HFFc6 (cell line): Measurements from ENCODE around the gene CFAP57. TPM values are rescaled to one million over a fixed set of nuclear protein-coding genes. Genes with fewer than 3 reads are reported as not detected.

Experiments used
- DNase-seq: peaks from one replicate; pipeline ENCODE4 v3.0.0-alpha.2; 2018
- H3K27ac Mint-ChIP-seq: 2 replicates; pipeline ENCODE4 v1.8.0; 2020; ENCODE audit warnings: mild to moderate bottlenecking, mixed read lengths
- H3K27me3 Mint-ChIP-seq: 2 replicates; pipeline ENCODE4 v1.8.0; 2021; ENCODE audit warnings: mild to moderate bottlenecking, moderate library complexity, mixed read lengths; ENCODE audit not compliant: insufficient read depth
- H3K36me3 Mint-ChIP-seq: 2 replicates; pipeline ENCODE4 v1.8.0; 2021; ENCODE audit warnings: low read depth, mixed read lengths
- H3K4me1 Mint-ChIP-seq: 2 replicates; pipeline ENCODE4 v1.8.0; 2020; ENCODE audit warnings: low read depth, mixed read lengths
- H3K4me3 Mint-ChIP-seq: 2 replicates; pipeline ENCODE4 v1.8.0; 2020; ENCODE audit warnings: mild to moderate bottlenecking, moderate library complexity, mixed read lengths
- H3K9me3 Mint-ChIP-seq: 2 replicates; pipeline ENCODE4 v1.8.0; 2020; ENCODE audit warnings: mild to moderate bottlenecking, mixed read lengths
- total RNA-seq, 6 experiments: library from RNA; stranded (reverse); fragmentation: NEBNext Ultra II Directional; extraction: Animal tissue kit (Norgen Biotek cat#: 25700); gene quantifications; 2 replicates in 1 of 6; 3 replicates in 5 of 6; pipeline ENCODE4 v1.2.3, GENCODE V29; 2021
- TF ChIP-seq, protein P1 (sequence below): fragments of 200-600 bp; sonication (generic); IDR thresholded peaks from 2 replicates; pipeline ENCODE4 v1.5.0; 2021; ENCODE audit warnings: antibody characterized with exemption, mild to moderate bottlenecking

Gene CFAP57
- total RNA-seq, 6 experiments from 2014 or later = 0.14 to 0.75 (median 0.19) TPM

DNA sequence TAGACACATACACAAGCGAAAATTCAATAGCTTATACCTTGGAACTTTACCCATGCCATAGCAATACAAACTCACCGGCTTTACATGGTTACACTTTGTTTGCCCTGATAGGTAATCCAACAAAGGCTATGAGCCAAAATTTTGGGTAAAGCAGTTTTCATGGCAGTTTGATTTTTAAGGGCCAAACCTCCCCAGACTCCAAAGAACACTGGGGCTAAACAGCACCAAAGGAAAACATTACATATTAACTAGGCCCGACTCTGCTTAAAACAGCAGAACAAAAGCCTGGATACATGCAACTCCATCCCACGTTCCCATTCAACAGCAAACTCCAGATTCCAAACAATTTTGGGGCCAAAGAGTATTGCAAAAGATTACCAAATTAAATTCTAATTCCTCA is 93.3 kb downstream of the CFAP57 start:
- H3K9me3 Mint-ChIP-seq = peaks cover 35% of the 10 kb centered on the region
- peaks cover 13% of the 10 kb centered on the region for H3K27me3 Mint-ChIP-seq
- TF ChIP-seq, protein P1, sequence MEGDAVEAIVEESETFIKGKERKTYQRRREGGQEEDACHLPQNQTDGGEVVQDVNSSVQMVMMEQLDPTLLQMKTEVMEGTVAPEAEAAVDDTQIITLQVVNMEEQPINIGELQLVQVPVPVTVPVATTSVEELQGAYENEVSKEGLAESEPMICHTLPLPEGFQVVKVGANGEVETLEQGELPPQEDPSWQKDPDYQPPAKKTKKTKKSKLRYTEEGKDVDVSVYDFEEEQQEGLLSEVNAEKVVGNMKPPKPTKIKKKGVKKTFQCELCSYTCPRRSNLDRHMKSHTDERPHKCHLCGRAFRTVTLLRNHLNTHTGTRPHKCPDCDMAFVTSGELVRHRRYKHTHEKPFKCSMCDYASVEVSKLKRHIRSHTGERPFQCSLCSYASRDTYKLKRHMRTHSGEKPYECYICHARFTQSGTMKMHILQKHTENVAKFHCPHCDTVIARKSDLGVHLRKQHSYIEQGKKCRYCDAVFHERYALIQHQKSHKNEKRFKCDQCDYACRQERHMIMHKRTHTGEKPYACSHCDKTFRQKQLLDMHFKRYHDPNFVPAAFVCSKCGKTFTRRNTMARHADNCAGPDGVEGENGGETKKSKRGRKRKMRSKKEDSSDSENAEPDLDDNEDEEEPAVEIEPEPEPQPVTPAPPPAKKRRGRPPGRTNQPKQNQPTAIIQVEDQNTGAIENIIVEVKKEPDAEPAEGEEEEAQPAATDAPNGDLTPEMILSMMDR = no peak
- H3K4me1 Mint-ChIP-seq = peaks cover 11% of the 10 kb centered on the region
- H3K36me3 Mint-ChIP-seq = peaks cover 24% of the 10 kb centered on the region
- no peak overlapping the region for H3K4me3 Mint-ChIP-seq
- DNase-seq = no peak
- no peak overlapping the region for H3K27ac Mint-ChIP-seq

DNA sequence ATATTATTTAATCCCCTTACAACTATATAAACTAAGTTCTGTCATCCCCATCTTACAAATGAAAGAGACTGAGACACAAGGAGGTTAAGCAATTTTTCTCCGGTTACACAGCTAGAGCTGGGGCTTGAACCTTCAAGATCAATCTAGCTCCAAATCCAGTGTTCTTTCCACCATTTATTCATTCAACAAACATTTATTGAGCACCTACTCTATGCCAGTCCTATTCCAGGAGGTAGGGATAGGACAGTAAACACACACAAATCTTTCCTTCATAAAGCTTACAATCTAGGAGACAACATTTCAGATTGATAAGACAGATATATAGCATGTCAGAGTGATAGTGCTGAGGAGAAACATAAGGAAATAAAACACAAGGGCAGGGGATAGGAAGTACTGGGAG is 94.8 kb downstream of the CFAP57 start:
- H3K4me3 Mint-ChIP-seq = no peak overlapping the region
- DNase-seq = no peak

DNA sequence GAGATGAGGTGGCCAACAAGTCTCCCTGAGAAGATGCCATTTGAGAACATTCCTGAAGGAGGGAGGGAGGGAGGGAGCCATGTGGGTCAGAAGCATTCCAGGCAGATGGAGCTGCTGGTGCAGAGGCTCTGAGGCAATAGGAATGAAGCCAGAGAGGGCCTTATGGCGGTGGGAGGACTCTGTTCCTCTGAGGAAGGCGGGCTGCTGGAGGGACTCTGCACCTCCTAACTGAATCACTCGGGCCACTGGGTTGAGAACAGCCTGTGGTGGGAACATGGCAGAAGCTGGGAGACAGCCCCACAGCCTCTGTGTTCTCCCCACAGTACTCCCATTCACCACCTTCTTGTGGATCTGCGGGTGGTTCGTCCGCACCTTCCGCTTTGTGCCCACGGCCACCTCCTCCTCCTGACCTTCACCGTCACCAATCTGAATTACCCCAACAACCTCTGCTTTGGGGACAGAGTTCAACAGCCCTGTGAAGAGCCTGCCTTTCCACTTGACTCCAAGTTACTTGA is 95.2 kb downstream of the CFAP57 start:
- Mint-ChIP-seq H3K4me3 (no peak overlapping the region), H3K9me3 (peaks cover 15% of the 10 kb centered on the region), H3K27me3 (peaks cover 13% of the 10 kb centered on the region), H3K4me1 (peaks cover 11% of the 10 kb centered on the region), H3K27ac (no peak overlapping the region), H3K36me3 (peaks cover 12% of the 10 kb centered on the region; the same call in 1 of the 2 replicates)
- TF ChIP-seq, protein P1 = no peak
- DNase-seq = peak; percentile 63

More for the DNA sequence above, 94.8 kb downstream of the CFAP57 start:
- no peak overlapping the region for H3K27ac Mint-ChIP-seq
- H3K9me3 Mint-ChIP-seq = peaks cover 20% of the 10 kb centered on the region
- peaks cover 16% of the 10 kb centered on the region; the same call in 1 of the 2 replicates for H3K36me3 Mint-ChIP-seq
- H3K27me3 Mint-ChIP-seq = peaks cover 13% of the 10 kb centered on the region
- peaks cover 11% of the 10 kb centered on the region for H3K4me1 Mint-ChIP-seq
- TF ChIP-seq, protein P1 = no peak

DNA sequence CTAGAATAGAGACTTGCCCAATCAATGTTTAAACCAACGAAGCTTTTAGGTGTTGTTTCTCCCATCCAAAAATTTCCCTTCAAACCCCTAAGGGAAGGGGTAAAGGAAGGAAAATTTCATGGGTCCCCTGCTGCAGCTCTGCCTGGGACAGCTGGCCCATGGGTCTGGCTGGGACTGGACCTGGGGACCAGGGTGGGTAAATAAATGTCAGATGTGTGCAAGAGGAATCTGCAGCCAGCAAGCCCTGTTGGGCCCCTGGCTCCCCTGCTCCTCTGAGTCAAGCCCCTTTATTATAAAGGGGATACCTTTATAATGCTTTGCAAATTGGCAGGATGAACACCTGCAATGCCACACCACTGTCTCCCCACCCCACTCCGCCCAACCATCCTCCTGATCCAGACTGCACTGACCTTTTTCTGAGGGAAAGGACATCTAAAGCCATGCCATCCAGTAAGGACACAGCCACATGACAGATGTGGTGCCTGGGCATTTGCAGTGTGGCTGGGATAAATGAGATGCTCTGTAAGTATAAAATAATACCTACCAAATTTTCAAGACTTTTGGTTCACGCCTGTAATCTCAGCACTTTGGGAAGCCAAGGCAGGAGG is 95.8 kb downstream of the CFAP57 start:
- Mint-ChIP-seq H3K9me3 (peaks cover 10% of the 10 kb centered on the region), H3K27ac (no peak overlapping the region), H3K4me1 (peaks cover 11% of the 10 kb centered on the region), H3K4me3 (no peak overlapping the region), H3K27me3 (peaks cover 11% of the 10 kb centered on the region), H3K36me3 (peaks cover 6% of the 10 kb centered on the region; the same call in 1 of the 2 replicates)
- TF ChIP-seq, protein P1 = no peak
- DNase-seq = no peak

DNA sequence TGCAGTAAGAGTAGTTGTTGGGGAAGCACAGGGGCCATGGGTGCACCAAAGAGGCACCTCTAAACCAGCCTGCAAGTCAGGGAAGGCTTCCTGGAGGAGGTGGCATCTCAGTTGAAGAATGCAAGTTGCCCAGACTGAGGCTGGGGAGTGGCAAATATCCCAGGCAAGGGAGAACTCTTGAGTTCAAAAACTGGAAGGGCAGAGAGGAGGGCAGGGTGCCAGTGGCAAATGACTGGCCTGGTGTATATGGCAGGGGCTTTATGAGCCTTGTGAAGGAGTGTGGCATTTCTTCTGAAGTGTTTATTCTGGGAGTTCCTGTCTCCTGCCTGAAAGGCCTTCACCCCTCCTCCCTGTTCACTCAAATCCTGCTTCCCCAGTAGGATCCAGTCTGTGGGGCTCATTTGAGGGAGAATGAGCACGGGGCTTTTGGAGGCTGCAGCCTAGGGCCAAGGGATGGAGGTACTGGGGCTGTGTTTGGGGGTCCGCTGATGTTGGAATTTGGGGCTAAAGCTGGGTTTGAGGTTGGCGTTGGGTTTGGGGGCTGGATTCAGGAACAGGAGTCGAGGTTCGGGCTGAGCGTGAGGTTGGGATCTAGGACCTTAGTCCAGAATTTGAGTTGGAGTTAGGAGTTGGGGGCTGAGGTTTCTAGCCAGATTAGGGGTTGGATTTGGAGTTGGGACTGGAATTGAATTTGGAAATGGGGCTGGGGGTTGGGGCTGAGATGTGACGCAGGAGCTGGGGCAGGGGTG is 97.7 kb downstream of the CFAP57 start, which contains the start of gene TMEM125:
Gene TMEM125, plus strand, starts transcription at position 357 of the 749 bp plus-strand sequence. CDS start 2,740 bp downstream, outside the sequence.
- Mint-ChIP-seq H3K9me3 (no peaks in the 10 kb centered on the region; the same call in 1 of the 2 replicates), H3K4me3 (no peak within 1 kb of the TSS)
- DNase-seq = no peak

More for the DNA sequence above, 97.7 kb downstream of the CFAP57 start, which contains the start of gene TMEM125:
- Mint-ChIP-seq H3K4me1 (peaks cover 18% of the 10 kb centered on the region), H3K27me3 (peaks cover 8% of the 10 kb centered on the region), H3K36me3 (no peaks in the 10 kb centered on the region), H3K27ac (no peak within 1 kb of the TSS)
- TF ChIP-seq, protein P1 = no peak
